HUES6 (cell line): ENCODE measurements around the gene GCH1.
"Not testable (repeated sequence)": the region's sequence is repeated elsewhere in the genome, so short reads cannot be mapped to it uniquely, and the experiment has no call there.

Experiments
- H3K27ac ChIP-seq: 2 replicates; pipeline ENCODE4 v1.7.0; 2013; ENCODE audit warnings: low read depth, mild to moderate bottlenecking, low read length, inconsistent platforms
- H3K27me3 ChIP-seq: 2 replicates; pipeline ENCODE4 v1.6.1; 2013; ENCODE audit warnings: low read length; ENCODE audit not compliant: control insufficient read depth, insufficient read depth
- H3K36me3 ChIP-seq: 2 replicates; pipeline ENCODE4 v1.6.1; 2013; ENCODE audit warnings: low read length; ENCODE audit not compliant: control insufficient read depth, insufficient read depth
- H3K4me1 ChIP-seq: 2 replicates; pipeline ENCODE4 v1.6.1; 2013; ENCODE audit warnings: low read length; ENCODE audit not compliant: control insufficient read depth, insufficient read depth
- H3K4me3 ChIP-seq: 2 replicates; pipeline ENCODE4 v1.5.1; 2013; ENCODE audit warnings: low read depth, low read length
- H3K9ac ChIP-seq: one replicate; pipeline ENCODE4 v1.6.1; 2013; ENCODE audit warnings: mild to moderate bottlenecking, low read length
- H3K9me3 ChIP-seq: 2 replicates; pipeline ENCODE4 v1.6.1; 2013; ENCODE audit warnings: low read depth, low read length; ENCODE audit not compliant: control insufficient read depth, insufficient read depth

Gene GCH1

DNA sequence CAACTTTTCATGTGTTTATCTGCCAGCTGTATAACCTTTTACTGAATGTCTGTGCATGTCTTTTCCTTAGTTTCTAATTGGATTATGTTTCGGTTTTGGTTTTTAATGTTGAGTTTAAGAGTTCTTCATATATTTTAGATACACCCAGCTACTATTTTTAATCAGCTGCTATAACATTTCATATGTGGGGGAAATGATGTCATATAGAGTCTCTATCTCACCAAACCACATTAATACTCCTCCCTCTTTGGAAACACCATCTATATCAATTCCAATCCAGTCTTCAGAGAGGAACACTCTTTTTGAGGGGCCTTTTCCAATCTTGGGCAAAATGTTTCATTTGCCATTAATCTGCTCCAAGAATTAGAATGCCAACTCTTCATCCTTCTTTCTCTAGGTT is 28.5 kb upstream of the GCH1 start:
- H3K36me3 ChIP-seq: peaks cover 5% of the 10 kb centered on the region; the same call in 1 of the 2 replicates
- no peak overlapping the region for H3K4me3 ChIP-seq
- H3K27me3 ChIP-seq: no peaks in the 10 kb centered on the region
- H3K27ac ChIP-seq: no peak overlapping the region
- H3K9me3 ChIP-seq: no peaks in the 10 kb centered on the region
- H3K4me1 ChIP-seq: no peaks in the 10 kb centered on the region
- H3K9ac ChIP-seq: no peak overlapping the region

GRCh38 chr14:54929556-54929955 is 26.9 kb upstream of the GCH1 start:
- Histone ChIP-seq H3K36me3 (no peaks in the 10 kb centered on the region), H3K4me1 (no peaks in the 10 kb centered on the region), H3K9ac (no peak overlapping the region), H3K4me3 (no peak overlapping the region), H3K27me3 (no peaks in the 10 kb centered on the region), H3K27ac (no peak overlapping the region), H3K9me3 (no peaks in the 10 kb centered on the region)

GRCh38 chr14:54928216-54928615 is 25.6 kb upstream of the GCH1 start:
- Histone ChIP-seq H3K27me3 (no peaks in the 10 kb centered on the region), H3K4me3 (no peak overlapping the region), H3K4me1 (no peaks in the 10 kb centered on the region), H3K27ac (no peak overlapping the region), H3K9me3 (no peaks in the 10 kb centered on the region), H3K9ac (no peak overlapping the region), H3K36me3 (no peaks in the 10 kb centered on the region)

GRCh38 chr14:54927551-54927950 is 24.9 kb upstream of the GCH1 start:
- H3K4me3 ChIP-seq: no peak overlapping the region
- no peaks in the 10 kb centered on the region for H3K36me3 ChIP-seq
- no peak overlapping the region for H3K9ac ChIP-seq
- H3K27me3 ChIP-seq: no peaks in the 10 kb centered on the region
- H3K27ac ChIP-seq: no peak overlapping the region
- no peaks in the 10 kb centered on the region for H3K9me3 ChIP-seq
- H3K4me1 ChIP-seq: no peaks in the 10 kb centered on the region

- not testable (repeated sequence) for H3K9ac ChIP-seq, H3K4me1 ChIP-seq, H3K36me3 ChIP-seq, H3K4me3 ChIP-seq, H3K27me3 ChIP-seq, H3K27ac ChIP-seq, H3K9me3 ChIP-seq
Measured at GRCh38 chr14:54926570-54926969, 23.9 kb upstream of the GCH1 start.

- Histone ChIP-seq H3K36me3 (no peaks in the 10 kb centered on the region), H3K4me1 (no peaks in the 10 kb centered on the region), H3K9ac (no peak overlapping the region), H3K9me3 (no peaks in the 10 kb centered on the region), H3K4me3 (no peak overlapping the region), H3K27me3 (no peaks in the 10 kb centered on the region), H3K27ac (no peak overlapping the region)
Measured at GRCh38 chr14:54922598-54922997, 20.0 kb upstream of the GCH1 start.

- H3K9ac ChIP-seq: no peak overlapping the region
- H3K36me3 ChIP-seq: no peaks in the 10 kb centered on the region
- H3K9me3 ChIP-seq: no peaks in the 10 kb centered on the region
- H3K27me3 ChIP-seq: no peaks in the 10 kb centered on the region
- H3K4me1 ChIP-seq: no peaks in the 10 kb centered on the region
- H3K4me3 ChIP-seq: no peak overlapping the region
- no peak overlapping the region for H3K27ac ChIP-seq
Measured at GRCh38 chr14:54920052-54920451, 17.4 kb upstream of the GCH1 start.

DNA sequence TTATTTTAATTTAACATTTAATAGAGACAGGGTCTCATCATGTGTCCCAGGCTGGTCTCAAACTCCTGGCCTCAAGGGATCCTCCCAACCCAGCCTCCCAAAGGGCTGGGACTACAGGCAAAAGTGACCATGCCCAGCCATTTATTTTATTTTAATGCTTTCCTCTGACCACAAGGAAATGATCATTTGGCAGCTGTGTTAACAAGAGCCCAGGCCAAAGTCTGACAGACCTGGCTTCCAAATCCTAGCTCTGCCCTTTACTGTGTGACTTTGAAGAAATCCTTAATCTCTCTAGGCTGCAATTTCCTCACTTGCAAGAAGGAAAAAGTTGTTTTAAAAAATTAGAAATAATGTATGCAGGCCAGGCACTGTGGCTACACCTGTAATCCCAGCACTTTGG is 16.7 kb upstream of the GCH1 start:
- Histone ChIP-seq H3K27ac (no peak overlapping the region), H3K36me3 (no peaks in the 10 kb centered on the region), H3K9me3 (no peaks in the 10 kb centered on the region), H3K4me3 (no peak overlapping the region), H3K9ac (no peak overlapping the region), H3K27me3 (no peaks in the 10 kb centered on the region), H3K4me1 (no peaks in the 10 kb centered on the region)

GRCh38 chr14:54918427-54918826 is 15.8 kb upstream of the GCH1 start:
- no peak overlapping the region for H3K27ac ChIP-seq
- H3K4me3 ChIP-seq: no peak overlapping the region
- H3K27me3 ChIP-seq: no peaks in the 10 kb centered on the region
- no peaks in the 10 kb centered on the region for H3K4me1 ChIP-seq
- H3K9me3 ChIP-seq: no peaks in the 10 kb centered on the region
- no peaks in the 10 kb centered on the region for H3K36me3 ChIP-seq
- no peak overlapping the region for H3K9ac ChIP-seq

DNA sequence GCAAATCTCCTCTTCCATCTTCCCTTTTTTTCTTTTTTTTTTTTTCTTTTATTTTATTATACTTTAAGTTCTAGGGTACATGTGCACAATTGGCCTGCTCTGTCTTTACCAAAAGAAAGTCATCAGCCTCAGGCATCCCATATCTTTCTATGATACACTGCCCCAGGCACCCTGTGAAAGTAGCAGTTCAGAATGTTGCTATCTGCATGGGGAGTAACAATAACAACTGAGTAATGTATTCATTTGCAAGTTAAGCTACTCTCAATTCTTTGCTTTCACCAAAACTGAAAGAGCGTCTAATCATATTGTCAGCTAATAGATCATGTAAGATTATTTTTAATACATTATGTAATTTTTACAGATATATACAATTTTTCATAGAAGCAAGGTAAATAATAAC is 13.5 kb upstream of the GCH1 start:
- H3K9ac ChIP-seq: no peak overlapping the region
- H3K27me3 ChIP-seq: no peaks in the 10 kb centered on the region
- no peaks in the 10 kb centered on the region for H3K4me1 ChIP-seq
- no peak overlapping the region for H3K27ac ChIP-seq
- no peaks in the 10 kb centered on the region for H3K36me3 ChIP-seq
- no peak overlapping the region for H3K4me3 ChIP-seq
- no peaks in the 10 kb centered on the region for H3K9me3 ChIP-seq

GRCh38 chr14:54909817-54910558 is 7.4 kb upstream of the GCH1 start:
- Histone ChIP-seq H3K27ac (no peak overlapping the region), H3K9ac (no peak overlapping the region), H3K4me1 (no peaks in the 10 kb centered on the region), H3K9me3 (no peaks in the 10 kb centered on the region), H3K27me3 (peaks cover 4% of the 10 kb centered on the region; the same call in 1 of the 2 replicates), H3K36me3 (no peaks in the 10 kb centered on the region), H3K4me3 (no peak overlapping the region)

DNA sequence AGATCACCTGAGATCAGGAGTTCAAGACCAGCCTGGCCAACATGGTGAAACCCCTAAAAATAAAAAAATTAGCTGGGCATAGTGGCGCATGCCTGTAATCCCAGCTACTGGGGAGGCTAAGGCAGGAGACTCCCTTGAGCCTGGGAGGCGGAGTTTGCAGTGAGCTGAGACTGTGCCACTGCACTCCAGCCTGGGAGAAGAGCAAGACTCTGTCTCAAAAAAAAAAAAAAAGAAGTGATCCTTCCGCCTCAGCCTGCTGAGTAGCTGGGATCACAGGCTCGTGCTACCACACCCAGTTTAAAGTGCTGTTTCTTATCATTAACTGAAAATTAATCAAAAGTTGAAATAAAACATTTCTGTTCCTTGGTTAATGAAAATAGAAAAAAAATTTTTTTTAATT is 6.3 kb upstream of the GCH1 start:
- not testable (repeated sequence) for H3K36me3 ChIP-seq, H3K27ac ChIP-seq, H3K4me3 ChIP-seq, H3K9ac ChIP-seq, H3K4me1 ChIP-seq, H3K27me3 ChIP-seq, H3K9me3 ChIP-seq
